GM18502 (cell line): Measurements from ENCODE around the gene ATF7IP.

Experiments
- ATAC-seq: cut with Tn5 transposase; IDR thresholded peaks from one replicate; pipeline ENCODE4 v1.9.1; 2021; ENCODE audit warnings: mild to moderate bottlenecking; ENCODE audit not compliant: unreplicated experiment, poor library complexity

The ATF7IP gene

DNA sequence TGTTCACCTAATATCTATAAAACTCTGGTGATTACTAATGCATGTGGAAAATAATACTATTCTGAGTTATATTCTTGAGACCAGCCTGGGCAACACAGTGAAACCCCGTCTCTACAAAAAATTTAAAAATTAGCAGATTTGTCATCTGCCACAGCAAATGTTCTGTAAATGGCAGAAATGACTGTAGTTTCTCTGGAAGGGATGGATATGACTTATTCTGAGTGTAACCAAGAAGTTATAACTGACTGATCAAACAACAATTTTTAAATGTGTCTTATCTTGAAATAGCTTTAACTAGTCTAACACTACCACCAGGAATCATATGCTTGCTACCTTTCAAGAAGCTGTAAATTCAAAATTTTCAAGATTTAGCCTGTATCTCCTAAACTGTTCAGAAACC lies 113.5 kb downstream of the ATF7IP start:
- no peak for ATAC-seq

DNA sequence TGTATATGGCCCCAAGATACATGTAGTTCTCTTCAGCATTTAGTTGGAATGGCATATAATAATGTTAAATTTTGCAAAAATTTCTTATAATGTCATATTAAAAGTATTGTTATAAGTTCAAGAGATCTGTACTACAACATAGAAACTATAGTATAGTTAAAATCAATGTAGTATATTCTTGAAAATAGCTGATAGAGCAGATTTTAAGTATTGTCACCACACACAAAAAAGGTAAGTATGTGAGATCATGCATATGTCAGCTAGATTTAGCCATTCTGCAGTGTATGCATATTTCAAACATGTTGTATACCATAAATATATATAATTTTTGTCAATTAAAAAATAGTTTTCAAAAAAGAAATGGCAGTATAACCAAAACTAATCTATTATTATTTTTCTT lies 115.7 kb downstream of the ATF7IP start:
- no peak for ATAC-seq

DNA sequence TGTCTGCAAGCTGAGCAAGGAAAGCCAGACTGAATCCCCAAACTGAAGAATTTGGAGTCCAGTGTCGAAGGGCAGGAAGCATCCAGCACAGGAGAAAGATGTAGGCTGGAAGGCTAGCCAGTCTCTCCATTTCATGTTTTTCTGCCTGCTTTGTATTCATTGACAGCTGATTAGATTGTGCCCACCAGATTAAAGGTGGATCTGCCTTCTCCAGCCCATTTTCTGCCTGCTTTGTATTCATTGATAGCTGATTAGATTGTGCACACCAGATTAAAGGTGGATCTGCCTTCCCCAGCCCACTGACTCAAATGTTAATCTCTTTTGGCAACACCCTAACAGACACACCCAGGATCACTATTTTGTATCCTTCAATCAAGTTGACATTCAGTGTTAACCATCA lies 116.9 kb downstream of the ATF7IP start:
- no peak for ATAC-seq

DNA sequence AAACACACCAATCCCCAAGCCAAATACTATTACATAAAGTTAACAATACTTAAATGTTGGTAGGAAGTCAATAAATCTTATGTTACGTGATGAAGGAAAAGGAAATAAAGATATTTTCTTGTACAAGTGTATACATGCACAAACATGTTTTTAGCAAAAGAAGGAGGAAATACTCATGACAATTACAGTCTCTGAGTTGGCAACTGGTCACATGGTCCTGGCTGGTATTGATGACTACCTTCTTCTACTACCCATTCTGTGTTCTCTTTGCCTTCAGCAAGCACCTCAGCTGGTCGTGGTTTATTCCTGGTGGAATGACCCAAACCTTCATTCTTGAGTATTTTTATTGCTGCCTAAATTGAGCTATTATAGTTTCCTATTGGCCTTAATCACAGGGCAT lies 117.4 kb downstream of the ATF7IP start:
- ATAC-seq, result no peak

DNA sequence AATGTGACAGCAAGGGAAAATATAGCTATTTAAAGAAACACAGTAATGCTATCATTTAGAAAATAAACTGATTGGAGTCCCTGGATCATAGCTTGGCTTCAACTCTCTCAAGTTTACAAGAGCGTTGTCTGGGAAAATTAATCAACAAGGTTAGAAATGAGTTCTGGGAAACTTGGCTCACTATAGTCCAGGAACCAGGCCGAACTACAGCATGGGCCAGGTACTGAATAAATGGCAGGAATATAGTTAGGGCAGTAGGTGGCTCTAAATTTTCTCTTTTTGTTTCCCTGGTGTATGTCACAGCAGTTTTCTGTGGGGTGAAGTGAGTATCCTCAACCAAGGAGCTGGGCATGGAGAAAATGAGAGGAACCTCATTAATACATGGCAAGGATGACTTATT lies 129.8 kb downstream of the ATF7IP start:
- no peak for ATAC-seq

DNA sequence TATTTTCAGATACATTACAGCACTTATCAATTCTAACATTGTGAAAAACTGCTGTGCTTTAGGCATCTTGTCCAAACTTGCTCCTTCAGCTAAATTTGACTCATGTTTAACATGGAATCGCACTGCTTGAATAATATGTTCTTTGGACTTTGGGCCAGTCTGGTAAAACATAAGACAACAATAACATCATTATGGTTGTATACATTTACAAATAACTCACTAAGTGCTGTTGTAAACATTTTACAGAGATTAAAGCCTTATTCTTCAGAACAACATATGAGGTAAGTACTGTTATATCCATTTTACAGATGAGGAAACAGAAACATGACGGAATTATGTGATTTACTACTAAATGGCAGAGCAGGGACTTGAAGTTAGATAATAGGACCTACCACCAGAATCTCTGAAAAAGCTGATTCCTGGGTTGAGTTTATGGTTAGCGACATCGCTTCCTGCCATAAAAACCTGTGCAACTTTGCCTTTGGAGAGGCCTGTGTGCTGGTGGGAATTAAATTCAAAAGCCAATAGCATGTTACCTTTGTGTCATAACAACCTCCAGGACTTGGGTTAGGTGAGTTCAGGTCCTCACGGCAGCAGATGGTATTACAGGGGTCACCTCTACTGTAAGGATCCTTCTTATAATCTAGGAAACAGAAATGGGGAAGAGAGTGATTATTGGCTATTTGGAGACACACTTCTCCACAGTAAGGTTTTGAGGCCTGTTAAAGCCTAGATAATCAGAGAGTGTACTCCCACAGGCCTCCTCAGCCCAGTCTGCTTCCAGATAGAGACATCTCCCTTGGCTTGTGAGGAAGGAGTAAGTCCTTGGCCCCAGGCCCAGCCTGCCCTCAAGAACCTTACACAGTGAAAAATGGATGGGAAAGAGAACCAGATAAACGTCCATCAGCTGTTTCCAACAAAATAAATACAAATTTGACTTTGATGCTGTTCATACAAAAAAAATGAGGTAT lies 140.4 kb downstream of the ATF7IP start:
- ATAC-seq, result no peak

DNA sequence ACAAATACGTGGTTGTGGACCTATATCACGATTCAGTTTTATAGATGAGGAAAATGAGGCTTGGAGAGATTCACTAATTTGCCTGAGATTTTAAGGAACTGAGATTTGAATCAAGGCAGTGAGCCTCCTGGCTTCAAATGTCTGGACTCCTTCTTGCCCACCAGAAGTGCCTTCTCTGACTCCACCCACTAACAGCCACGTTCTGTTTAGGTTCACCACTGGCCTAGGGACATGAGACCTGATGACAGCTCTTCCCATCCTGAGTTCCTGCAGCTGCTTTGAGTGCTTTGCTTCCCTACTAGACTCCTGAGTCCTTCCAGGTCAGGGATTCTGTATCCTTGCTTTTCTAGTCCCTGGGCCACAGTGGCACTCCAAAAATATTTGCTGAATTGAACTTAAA lies 145.1 kb downstream of the ATF7IP start:
- ATAC-seq, result no peak

DNA sequence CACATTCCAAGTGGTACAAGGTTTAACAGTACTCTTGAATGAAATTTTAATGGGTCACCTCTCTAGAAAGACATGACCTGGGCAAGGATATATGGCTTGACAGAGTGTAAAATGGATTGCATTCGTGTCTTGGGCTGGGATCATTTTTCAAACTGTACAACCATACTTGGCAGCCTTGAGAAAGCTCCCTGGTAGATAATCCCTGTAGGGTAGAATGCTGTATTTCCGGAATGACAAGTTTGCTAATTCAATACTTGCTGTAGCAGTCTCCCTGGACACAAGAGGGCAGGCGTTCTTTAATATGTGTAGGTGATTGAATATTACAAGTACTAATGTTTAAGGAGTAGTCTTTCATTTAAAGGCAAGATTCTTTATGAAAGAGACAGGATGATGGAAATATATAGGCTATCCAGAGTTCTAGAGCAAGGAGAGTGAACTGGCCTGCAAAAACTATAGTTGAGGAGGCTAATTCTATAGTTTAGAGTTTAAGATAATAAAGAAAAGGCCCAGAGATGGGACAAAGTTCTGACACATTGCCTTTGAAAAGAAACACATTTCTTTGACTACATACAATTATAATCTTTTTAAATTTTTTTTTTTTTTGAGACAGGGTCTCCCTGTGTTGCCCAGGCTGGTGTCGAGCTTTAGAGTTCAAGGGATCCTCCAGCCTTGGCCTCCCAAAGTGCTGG lies 148.8 kb downstream of the ATF7IP start:
- no peak for ATAC-seq

DNA sequence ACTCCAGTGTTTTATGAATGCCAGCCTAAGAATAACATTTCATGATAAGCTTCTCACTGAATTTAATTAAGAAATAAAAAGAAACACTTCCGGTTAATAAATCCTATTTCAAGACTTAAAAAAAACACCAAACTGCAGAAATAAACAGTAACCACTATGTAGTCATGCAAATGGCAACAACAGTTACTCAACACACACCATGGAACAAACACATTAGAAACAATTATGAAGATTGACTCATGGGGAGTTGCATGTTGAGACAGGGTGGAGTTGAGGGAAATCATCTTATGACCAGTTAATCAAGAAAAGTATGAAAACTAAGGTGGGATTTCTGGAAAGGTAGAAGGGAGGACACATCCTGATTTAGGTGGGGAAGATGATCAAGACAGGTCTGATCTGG lies 149.5 kb downstream of the ATF7IP start:
- ATAC-seq, result no peak

DNA sequence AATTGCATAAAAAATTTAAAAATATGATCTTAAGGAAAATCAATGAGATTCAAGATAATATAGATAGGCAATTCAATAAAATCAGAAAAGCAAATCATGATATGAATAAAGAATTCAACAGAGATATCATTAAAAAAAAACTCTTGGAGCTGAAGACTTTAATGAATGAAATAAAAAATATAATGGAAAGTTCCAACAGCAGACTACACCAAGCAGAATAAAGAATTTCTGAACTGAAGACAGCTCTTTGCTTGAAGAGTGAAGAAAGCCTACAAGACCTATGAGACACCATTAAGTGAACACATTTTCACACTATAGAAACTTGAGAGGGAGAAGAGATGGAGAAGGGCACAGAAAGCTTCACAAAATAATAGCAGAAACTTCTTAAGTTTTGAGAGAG lies 156.3 kb downstream of the ATF7IP start:
- ATAC-seq, result no peak

DNA sequence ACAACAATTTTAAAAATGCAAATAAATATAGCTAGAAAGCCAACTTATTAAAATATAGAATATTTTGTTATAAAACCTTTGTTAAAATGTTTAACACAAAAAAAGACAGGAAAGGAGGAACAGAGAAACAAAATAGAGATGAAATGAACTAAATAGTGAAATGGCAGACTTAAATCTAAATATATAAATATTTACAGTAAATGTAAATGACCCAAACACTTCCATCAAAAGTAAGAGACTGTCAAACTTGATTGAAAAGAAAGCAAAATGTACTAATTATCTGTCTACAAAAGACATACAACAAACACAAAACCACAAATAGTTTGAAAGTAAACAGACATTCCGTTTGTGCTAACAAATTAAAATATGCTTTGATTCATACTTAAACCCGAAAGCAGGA lies 160.5 kb downstream of the ATF7IP start:
- no peak for ATAC-seq

DNA sequence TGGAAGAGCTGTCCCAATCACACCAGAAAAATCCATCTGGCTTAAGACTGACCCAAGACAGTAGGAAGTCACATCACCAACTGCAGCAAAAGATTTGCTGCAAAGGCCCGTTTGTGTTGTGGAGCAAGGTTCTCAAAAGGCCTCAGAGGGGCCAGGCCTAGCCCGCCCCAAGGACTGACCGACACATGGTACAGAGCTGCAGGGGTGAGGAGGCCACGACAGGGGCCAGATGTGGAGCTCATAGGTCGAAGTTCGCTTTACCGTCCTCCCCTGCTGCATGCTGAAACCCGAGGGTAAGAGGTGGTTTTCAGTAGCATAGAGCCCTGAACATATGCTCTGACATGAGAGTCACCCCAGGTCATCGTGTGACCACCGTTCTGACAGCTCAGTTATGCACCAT lies 166.7 kb downstream of the ATF7IP start:
- ATAC-seq, result no peak

DNA sequence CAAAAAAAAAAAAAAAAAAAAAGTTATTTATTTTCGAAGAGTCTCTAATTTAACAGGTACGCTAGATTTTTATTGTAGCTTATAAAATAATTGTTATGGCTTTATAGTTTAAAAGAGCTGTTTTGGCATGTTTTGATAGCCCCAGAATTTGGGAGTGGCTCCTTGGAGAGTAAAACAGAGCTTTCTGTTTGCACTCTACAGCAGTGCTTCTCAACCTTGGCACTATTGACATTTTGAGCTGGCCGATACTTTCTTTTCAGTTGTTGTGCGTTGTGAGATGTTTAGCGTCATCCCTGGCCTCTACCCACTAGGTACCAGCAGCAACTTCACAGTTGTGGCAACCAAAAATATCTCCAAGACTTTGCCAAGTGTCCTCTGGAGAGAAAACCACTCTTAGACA lies 171.6 kb downstream of the ATF7IP start:
- ATAC-seq, result no peak

DNA sequence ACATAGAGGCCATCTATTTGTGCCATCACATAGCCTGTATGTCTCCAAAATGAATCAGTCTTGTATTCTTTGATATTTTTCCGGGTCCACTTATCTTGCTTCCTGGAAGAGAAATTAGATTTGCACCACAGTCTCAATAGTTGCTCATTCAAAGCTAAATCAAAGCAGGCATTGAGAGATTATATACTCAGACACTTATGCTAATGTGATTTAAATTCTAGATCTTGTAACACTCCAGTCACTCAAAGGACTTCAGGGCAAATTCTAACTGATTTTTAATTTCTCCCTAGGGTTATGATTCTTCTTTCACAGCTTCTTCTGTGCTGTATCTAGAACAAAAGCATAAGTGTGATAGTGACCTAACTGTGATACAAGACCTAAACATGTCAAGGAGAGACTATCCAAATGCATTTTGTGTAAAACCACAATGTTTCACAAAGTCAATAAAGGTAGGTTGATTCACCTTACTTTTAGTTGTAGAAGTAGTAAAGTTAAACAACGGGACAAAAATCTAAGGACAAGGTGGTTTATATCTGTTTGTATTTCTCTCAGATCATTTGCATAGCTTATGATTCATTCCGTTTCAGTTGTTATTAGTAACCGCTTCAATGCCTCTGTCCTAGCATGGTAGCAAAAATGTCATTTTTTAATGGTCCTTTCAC lies 175.4 kb downstream of the ATF7IP start:
- peak; percentile 65 for ATAC-seq

DNA sequence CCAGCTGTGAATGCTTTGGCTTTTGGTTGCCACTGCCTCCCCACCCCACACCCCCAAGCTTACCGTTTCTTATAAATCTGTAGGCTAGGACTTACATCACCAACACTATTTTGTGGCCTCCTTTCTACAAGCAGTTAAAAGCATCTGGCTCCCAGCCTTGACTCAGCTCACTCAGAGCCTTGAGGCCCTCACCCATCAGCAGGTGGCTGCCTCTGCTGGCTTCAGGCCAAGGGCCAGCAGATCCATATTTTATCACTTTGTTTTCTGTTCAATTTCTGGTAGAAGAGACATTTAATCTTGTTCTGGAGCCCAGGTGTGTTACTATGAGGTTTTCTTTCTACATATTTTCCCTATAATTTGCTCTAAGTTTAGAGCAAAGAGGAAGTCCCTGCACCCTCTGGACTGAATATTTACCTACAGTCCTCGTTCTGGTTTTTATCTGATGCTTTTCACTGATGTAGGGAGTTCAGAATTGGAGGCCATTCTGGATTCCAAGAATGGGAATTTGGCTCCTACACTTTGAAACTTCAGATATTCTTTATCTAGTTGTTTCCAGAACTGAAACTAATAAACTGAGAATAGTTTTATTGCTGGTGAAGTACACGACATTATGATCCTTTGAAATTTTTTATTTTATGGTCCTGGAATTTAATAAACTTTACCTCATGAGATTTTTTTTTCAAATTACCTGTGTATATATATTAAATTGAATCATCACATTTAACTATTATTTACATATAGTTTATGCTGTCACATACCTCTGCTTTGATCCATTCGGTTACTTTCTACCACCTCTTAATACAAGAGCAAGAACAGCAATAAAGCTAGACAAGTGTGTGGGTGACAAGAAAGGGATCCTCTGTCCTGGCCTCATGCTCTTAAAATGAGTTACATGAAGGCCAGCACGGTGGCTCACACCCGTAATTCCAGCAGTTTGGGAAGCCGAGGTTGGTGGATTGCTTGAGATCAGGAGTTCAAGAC lies 180.0 kb downstream of the ATF7IP start:
- no peak for ATAC-seq

DNA sequence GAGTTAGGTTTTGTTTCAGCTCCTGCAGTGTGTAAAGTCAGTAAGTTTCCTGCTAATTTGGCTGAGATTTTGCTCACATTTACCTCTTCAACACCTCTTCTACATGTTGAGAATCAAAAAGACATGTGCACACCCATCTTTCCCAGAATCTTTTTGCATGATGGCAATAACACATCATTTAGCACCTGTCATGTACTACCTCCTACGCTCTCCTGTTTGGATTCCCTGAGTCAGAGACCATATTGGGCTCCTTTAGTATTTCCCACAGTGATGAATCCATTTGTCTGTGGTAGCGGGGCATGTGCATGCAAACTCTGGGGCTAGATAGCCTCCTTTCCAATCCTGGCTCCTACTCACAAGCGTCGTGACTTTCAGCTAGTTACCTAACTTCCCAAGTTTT lies 182.1 kb downstream of the ATF7IP start:
- ATAC-seq, result no peak

DNA sequence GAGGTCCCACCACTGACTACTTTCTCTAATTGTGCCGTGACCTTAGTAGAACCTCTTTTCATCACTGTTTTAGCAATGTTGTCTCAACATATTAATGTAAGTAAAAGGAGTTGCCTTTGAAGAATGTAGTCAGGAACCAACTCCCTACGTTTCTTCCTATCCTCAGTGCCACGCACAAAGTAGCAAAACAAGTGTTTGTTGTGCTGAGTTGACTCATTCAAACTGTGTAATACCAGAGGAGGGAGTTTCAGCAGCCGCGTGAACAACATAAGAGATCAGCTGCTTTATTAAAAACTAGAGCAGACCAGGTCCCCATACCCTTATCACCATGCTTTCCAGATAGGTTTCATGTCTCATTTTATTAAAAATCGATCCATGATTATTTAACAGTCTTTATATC lies 183.1 kb downstream of the ATF7IP start:
- ATAC-seq, result no peak
